HCT116 (cell line): ENCODE measurements around the gene UBE2Q2. TPM values are rescaled to one million over a fixed set of nuclear protein-coding genes. Genes with fewer than 3 reads are reported as not detected.

ENCODE experiments used
- ATAC-seq: fragments of 200-7000 bp; cut with Tn5 transposase; 2 replicates; pipeline ENCODE4 v1.9.1; 2020; ENCODE audit warnings: mild to moderate bottlenecking, moderate library complexity
- BruUV-seq: library from RNA; stranded (reverse); fragments of 400-500 nt; replicated peaks from 2 replicates; lab custom pipeline; 2021; lab: Mats Ljungman, UMichigan
- CTCF ChIA-PET: fragments of 300-600 bp; sonication (Branson Sonifier 250); formaldehyde crosslinking; loops from one replicate; lab custom pipeline; 2021; ENCODE audit warnings: antibody characterized with exemption; lab: Charles Lee
- POLR2A ChIA-PET: fragments of 300-600, 350-600 bp; sonication (Branson Sonifier 250); formaldehyde crosslinking; loops from one replicate; lab custom pipeline; 2021; ENCODE audit warnings: antibody characterized with exemption; lab: Charles Lee
- RAD21 ChIA-PET, 2 experiments: fragments of 300-600 bp; sonication (Branson Sonifier 250); formaldehyde crosslinking; loops; one replicate each; lab custom pipeline; 2023; ENCODE audit warnings: low total read pairs in 2 of 2; ENCODE audit not compliant: uncharacterized antibody in 2 of 2, unreplicated experiment in 2 of 2, low non-redundant PET in 1 of 2; lab: Charles Lee
- DNase-seq: peaks from one replicate; pipeline ENCODE4 v3.0.0-alpha.2; 2010; ENCODE audit warnings: low read depth, low spot score
- H2AFZ ChIP-seq: fragments of 200-600 bp; shearing (Covaris generic), sonication (generic); 2 replicates; pipeline ENCODE4 v1.6.1; 2017; ENCODE audit warnings: low read depth, mixed run types, mixed read lengths, antibody characterized with exemption, low read length; ENCODE audit not compliant: poor library complexity, severe bottlenecking
- H3K27ac ChIP-seq: 2 replicates; pipeline ENCODE4 v1.5.1; 2012; ENCODE audit warnings: low read depth, low read length
- H3K27me3 ChIP-seq: fragments of 200-600 bp; sonication (generic); 2 replicates; pipeline ENCODE4 v1.6.1; 2016; ENCODE audit warnings: mixed run types, low read length, mixed read lengths; ENCODE audit not compliant: insufficient read depth
- H3K36me3 ChIP-seq, 2 experiments: fragments of 200-500 bp in 1 of 2; fragments of 200-600 bp in 1 of 2; sonication (Bioruptor generic) in 1 of 2; sonication (generic) in 1 of 2; 2 replicates each; pipeline versions ENCODE4 v1.5.1 to v1.6.1; 2014 to 2016; ENCODE audit warnings: low read length in 2 of 2, inconsistent platforms in 1 of 2, mixed read lengths in 1 of 2, mixed run types in 1 of 2; ENCODE audit not compliant: insufficient read depth in 2 of 2, control insufficient read depth in 1 of 2
- H3K4me1 ChIP-seq, 2 experiments: fragments of 200-600 bp in 1 of 2; sonication (generic) in 1 of 2; 2 replicates each; pipeline versions ENCODE4 v1.5.1 to v1.6.1; 2012 to 2017; ENCODE audit warnings: low read length in 2 of 2, inconsistent platforms in 1 of 2, mild to moderate bottlenecking in 1 of 2, mixed read lengths in 1 of 2, mixed run types in 1 of 2, moderate library complexity in 1 of 2; ENCODE audit not compliant: insufficient read depth in 2 of 2, control insufficient read depth in 1 of 2
- H3K4me2 ChIP-seq: fragments of 200-600 bp; sonication (generic); 2 replicates; pipeline ENCODE4 v1.6.1; 2017; ENCODE audit warnings: mixed run types, low read length, mixed read lengths
- H3K4me3 ChIP-seq, 2 experiments: fragments of 200-600 bp in 1 of 2; sonication (generic) in 1 of 2; replicated peaks in 1 of 2; 2 replicates each; pipeline ENCODE4 v1.5.1; 2011 to 2016; ENCODE audit warnings: low read length in 2 of 2, control low read depth in 1 of 2, low read depth in 1 of 2, mild to moderate bottlenecking in 1 of 2, mixed read lengths in 1 of 2, mixed run types in 1 of 2
- H3K79me2 ChIP-seq: fragments of 200-600 bp; sonication (generic); 2 replicates; pipeline ENCODE4 v1.6.1; 2017; ENCODE audit warnings: mild to moderate bottlenecking, mixed run types, low read length, moderate library complexity, mixed read lengths; ENCODE audit not compliant: insufficient read depth
- H3K9ac ChIP-seq: fragments of 200-600 bp; sonication (generic); 2 replicates; pipeline ENCODE4 v1.6.1; 2016; ENCODE audit warnings: low read length, mixed read lengths
- H3K9me2 ChIP-seq: fragments of 200-600 bp; sonication (generic), shearing (Covaris generic); 2 replicates; pipeline ENCODE4 v1.6.1; 2017; ENCODE audit warnings: mixed run types, mild to moderate bottlenecking, moderate library complexity; ENCODE audit not compliant: insufficient read depth
- H3K9me3 ChIP-seq, 2 experiments: fragments of 200-500 bp in 1 of 2; fragments of 200-600 bp in 1 of 2; sonication (Bioruptor generic) in 1 of 2; sonication (generic) in 1 of 2; 2 replicates each; pipeline ENCODE4 v1.6.1; 2014 to 2017; ENCODE audit warnings: low read length in 2 of 2, mixed read lengths in 2 of 2, inconsistent platforms in 1 of 2, low read depth in 1 of 2, mild to moderate bottlenecking in 1 of 2, mixed run types in 1 of 2, moderate library complexity in 1 of 2; ENCODE audit not compliant: control insufficient read depth in 1 of 2, insufficient read depth in 1 of 2
- H4K20me1 ChIP-seq: fragments of 200-600 bp; sonication (generic), shearing (Covaris generic); 2 replicates; pipeline ENCODE4 v1.6.1; 2017; ENCODE audit warnings: mixed run types, mild to moderate bottlenecking, moderate library complexity; ENCODE audit not compliant: insufficient read depth
- EZH2phosphoT487 ChIP-seq: fragments of 200-600 bp; IDR thresholded peaks from 2 replicates; pipeline ENCODE4 v1.6.1; 2018; ENCODE audit warnings: antibody characterized with exemption, borderline replicate concordance
- JUND ChIP-seq: IDR thresholded peaks from 2 replicates; pipeline ENCODE4 v1.6.1; 2012
- MAX ChIP-seq: IDR thresholded peaks from 2 replicates; pipeline ENCODE4 v1.6.1; 2012
- POLR2A ChIP-seq: IDR thresholded peaks from 2 replicates; pipeline ENCODE4 v1.7.0; 2011; ENCODE audit warnings: borderline replicate concordance; ENCODE audit not compliant: insufficient read depth, insufficient read length; ENCODE audit errors: extremely low read depth
- SIN3A ChIP-seq: IDR thresholded peaks from 2 replicates; pipeline ENCODE4 v1.6.1; 2012; ENCODE audit warnings: low read depth
- SP1 ChIP-seq: IDR thresholded peaks from 2 replicates; pipeline ENCODE4 v1.6.1; 2012; ENCODE audit warnings: low read depth
- SRF ChIP-seq: IDR thresholded peaks from 2 replicates; pipeline ENCODE4 v1.6.1; 2012; ENCODE audit warnings: low read depth
- YY1 ChIP-seq: IDR thresholded peaks from 2 replicates; pipeline ENCODE4 v1.6.1; 2011; ENCODE audit warnings: low read length, low read depth, moderate library complexity, mild to moderate bottlenecking; ENCODE audit not compliant: insufficient replicate concordance; ENCODE audit errors: extremely low read depth
- ZFX ChIP-seq: fragments of 450-650 bp; IDR thresholded peaks from 2 replicates; pipeline ENCODE4 v1.6.1; 2017
- ZNF274 ChIP-seq: fragments of 200-500 bp; sonication (Bioruptor generic); IDR thresholded peaks from 2 replicates; pipeline ENCODE4 v1.6.1; 2014; ENCODE audit warnings: mild to moderate bottlenecking, low read depth, low read length, inconsistent platforms
- intact Hi-C: fragments of 100-400 bp; cut with micrococcal nuclease; formaldehyde crosslinking; loops from 2 replicates; pipeline ENCODE4 v1.10.0; 2022
- total RNA-seq: library from RNA; stranded (reverse); gene quantifications from one replicate; pipeline ENCODE4 v1.2.1, GENCODE V29; 2021; ENCODE audit not compliant: unreplicated experiment
- TF ChIP-seq, protein P1 (sequence below): IDR thresholded peaks from 2 replicates; pipeline ENCODE4 v1.6.1; 2012; ENCODE audit warnings: low read depth
- TF ChIP-seq, protein P2 (sequence below): IDR thresholded peaks from 2 replicates; pipeline ENCODE4 v1.6.1; 2011; ENCODE audit warnings: mild to moderate bottlenecking, low read length, moderate library complexity; ENCODE audit not compliant: insufficient replicate concordance; ENCODE audit errors: extremely low read depth

The UBE2Q2 gene
- total RNA-seq, 1 experiment from 2014 or later: 12.3 TPM

GRCh38 chr15:75844629-75845335, 1.5 kb downstream of the UBE2Q2 start:
- Histone ChIP-seq H3K9ac (peak overlapping the region; percentile 79), H3K79me2 (peaks cover 7% of the 10 kb centered on the region; the same call in 1 of the 2 replicates), H2AFZ (no peak overlapping the region), H3K36me3 (no peaks in the 10 kb centered on the region), H3K4me3 (peak overlapping the region; percentile 54 to 73), H3K9me2 (no peaks in the 10 kb centered on the region), H3K4me1 (peaks cover 8 to 20% of the 10 kb centered on the region in 2 experiments; a peak in 3 of 4 replicates), H3K4me2 (peak overlapping the region; percentile 94), H3K9me3 (no peaks in the 10 kb centered on the region), H3K27ac (peak overlapping the region; percentile 76; the same call in 1 of the 2 replicates), H4K20me1 (no peaks in the 10 kb centered on the region; the same call in 1 of the 2 replicates), H3K27me3 (no peaks in the 10 kb centered on the region)
- BruUV-seq: TSS peak; percentile 65
- TF ChIP-seq, protein P1, sequence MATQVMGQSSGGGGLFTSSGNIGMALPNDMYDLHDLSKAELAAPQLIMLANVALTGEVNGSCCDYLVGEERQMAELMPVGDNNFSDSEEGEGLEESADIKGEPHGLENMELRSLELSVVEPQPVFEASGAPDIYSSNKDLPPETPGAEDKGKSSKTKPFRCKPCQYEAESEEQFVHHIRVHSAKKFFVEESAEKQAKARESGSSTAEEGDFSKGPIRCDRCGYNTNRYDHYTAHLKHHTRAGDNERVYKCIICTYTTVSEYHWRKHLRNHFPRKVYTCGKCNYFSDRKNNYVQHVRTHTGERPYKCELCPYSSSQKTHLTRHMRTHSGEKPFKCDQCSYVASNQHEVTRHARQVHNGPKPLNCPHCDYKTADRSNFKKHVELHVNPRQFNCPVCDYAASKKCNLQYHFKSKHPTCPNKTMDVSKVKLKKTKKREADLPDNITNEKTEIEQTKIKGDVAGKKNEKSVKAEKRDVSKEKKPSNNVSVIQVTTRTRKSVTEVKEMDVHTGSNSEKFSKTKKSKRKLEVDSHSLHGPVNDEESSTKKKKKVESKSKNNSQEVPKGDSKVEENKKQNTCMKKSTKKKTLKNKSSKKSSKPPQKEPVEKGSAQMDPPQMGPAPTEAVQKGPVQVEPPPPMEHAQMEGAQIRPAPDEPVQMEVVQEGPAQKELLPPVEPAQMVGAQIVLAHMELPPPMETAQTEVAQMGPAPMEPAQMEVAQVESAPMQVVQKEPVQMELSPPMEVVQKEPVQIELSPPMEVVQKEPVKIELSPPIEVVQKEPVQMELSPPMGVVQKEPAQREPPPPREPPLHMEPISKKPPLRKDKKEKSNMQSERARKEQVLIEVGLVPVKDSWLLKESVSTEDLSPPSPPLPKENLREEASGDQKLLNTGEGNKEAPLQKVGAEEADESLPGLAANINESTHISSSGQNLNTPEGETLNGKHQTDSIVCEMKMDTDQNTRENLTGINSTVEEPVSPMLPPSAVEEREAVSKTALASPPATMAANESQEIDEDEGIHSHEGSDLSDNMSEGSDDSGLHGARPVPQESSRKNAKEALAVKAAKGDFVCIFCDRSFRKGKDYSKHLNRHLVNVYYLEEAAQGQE: no peak
- TF ChIP-seq JUND: no peak
- no peak for TF ChIP-seq SIN3A
- TF ChIP-seq, protein P2, sequence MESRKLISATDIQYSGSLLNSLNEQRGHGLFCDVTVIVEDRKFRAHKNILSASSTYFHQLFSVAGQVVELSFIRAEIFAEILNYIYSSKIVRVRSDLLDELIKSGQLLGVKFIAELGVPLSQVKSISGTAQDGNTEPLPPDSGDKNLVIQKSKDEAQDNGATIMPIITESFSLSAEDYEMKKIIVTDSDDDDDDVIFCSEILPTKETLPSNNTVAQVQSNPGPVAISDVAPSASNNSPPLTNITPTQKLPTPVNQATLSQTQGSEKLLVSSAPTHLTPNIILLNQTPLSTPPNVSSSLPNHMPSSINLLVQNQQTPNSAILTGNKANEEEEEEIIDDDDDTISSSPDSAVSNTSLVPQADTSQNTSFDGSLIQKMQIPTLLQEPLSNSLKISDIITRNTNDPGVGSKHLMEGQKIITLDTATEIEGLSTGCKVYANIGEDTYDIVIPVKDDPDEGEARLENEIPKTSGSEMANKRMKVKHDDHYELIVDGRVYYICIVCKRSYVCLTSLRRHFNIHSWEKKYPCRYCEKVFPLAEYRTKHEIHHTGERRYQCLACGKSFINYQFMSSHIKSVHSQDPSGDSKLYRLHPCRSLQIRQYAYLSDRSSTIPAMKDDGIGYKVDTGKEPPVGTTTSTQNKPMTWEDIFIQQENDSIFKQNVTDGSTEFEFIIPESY: no peak
- TF ChIP-seq EZH2phosphoT487: no peak
- TF ChIP-seq SP1: no peak
- no peak for TF ChIP-seq POLR2A
- TF ChIP-seq ZNF274: no peak
- TF ChIP-seq YY1: no peak
- TF ChIP-seq MAX: no peak
- TF ChIP-seq ZFX: no peak
- no peak for TF ChIP-seq SRF
- CTCF ChIA-PET: no interaction called here
- no peak for ATAC-seq
- DNase-seq: no peak
- POLR2A ChIA-PET: no interaction called here
- RAD21 ChIA-PET: no interaction called here
- intact Hi-C loops: no loop called here
